ENCODE data around the gene MPI.

DNA sequence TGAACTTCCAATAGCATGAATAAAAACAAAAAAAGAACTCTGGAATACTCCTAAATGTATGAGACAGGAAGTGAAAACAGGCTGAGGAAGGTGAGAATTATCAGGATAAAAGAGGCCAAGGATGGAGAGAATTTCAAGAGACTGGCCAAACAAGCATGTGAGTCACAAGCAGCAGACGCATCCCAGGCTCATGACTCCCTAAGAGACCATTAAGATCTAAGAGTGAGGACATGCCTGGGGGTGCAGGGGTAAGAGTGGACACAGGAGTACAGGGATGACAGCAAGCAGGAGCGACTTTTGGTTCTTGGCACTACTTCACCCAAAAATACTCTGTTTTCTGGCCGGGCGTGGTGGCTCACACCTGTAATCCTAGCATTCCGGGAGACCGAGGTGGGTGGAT is 23.8 kb upstream of the MPI start:
- TF ChIP-seq POLR2A (IDR thresholded peaks at IDR 0.05; ENCODE audit: low read depth, low read length): no peak
- no peak for TF ChIP-seq TAF1 (IDR thresholded peaks at IDR 0.05; ENCODE audit: borderline replicate concordance, low read depth, low read length)

Measured in GM12892 (cell line).